SU-DHL-6 (cell line): ENCODE results near the gene CYP26B1.

Experiments
- H2AFZ ChIP-seq: fragments of 200-600 bp; sonication (generic); 2 replicates; pipeline ENCODE4 v1.6.1; 2014; ENCODE audit warnings: low read depth, mild to moderate bottlenecking, moderate library complexity, mixed read lengths, antibody characterized with exemption, low read length; ENCODE audit not compliant: severe bottlenecking
- H3F3A ChIP-seq: fragments of 200-600 bp; shearing (Covaris generic); 2 replicates; pipeline ENCODE4 v1.6.0; 2016; ENCODE audit warnings: antibody characterized with exemption, mild to moderate bottlenecking; ENCODE audit not compliant: insufficient read depth
- H3K27ac ChIP-seq: fragments of 200-600 bp; sonication (generic); 2 replicates; pipeline ENCODE4 v1.5.1; 2016; ENCODE audit warnings: low read depth, mild to moderate bottlenecking, low read length, moderate library complexity, mixed read lengths
- H3K27me3 ChIP-seq: fragments of 200-600 bp; sonication (generic), shearing (Covaris generic); 2 replicates; pipeline ENCODE4 v1.6.0; 2014; ENCODE audit warnings: mild to moderate bottlenecking, low read length
- H3K36me3 ChIP-seq: fragments of 200-600 bp; sonication (generic); 2 replicates; pipeline ENCODE4 v1.6.1; 2014; ENCODE audit warnings: mild to moderate bottlenecking, low read length, mixed read lengths
- H3K4me2 ChIP-seq: fragments of 300-600, 200-600 bp; shearing (Covaris generic), sonication (generic); 2 replicates; pipeline ENCODE4 v1.6.0; 2014; ENCODE audit warnings: low read length, low read depth, mild to moderate bottlenecking; ENCODE audit not compliant: poor library complexity, severe bottlenecking
- H3K4me3 ChIP-seq: fragments of 200-600 bp; sonication (generic); 2 replicates; pipeline ENCODE4 v1.5.1; 2014; ENCODE audit warnings: antibody characterized with exemption, low read length, mild to moderate bottlenecking, mixed read lengths; ENCODE audit not compliant: insufficient read depth, poor library complexity, severe bottlenecking
- H3K79me2 ChIP-seq: fragments of 200-600 bp; sonication (generic); 2 replicates; pipeline ENCODE4 v1.6.1; 2014; ENCODE audit warnings: mild to moderate bottlenecking, low read length, moderate library complexity; ENCODE audit not compliant: insufficient read depth
- H3K9ac ChIP-seq: fragments of 200-600 bp; sonication (generic); 2 replicates; pipeline ENCODE4 v1.7.0; 2014; ENCODE audit warnings: mild to moderate bottlenecking, low read length
- H3K9me2 ChIP-seq: fragments of 200-600 bp; sonication (generic); replicated peaks from 2 replicates; pipeline ENCODE4 v1.6.1; 2014; ENCODE audit warnings: low read length; ENCODE audit not compliant: insufficient read depth
- H3K9me3 ChIP-seq: fragments of 200-600 bp; sonication (generic); 2 replicates; pipeline ENCODE4 v1.6.1; 2014; ENCODE audit warnings: low read length, mixed read lengths; ENCODE audit not compliant: insufficient read depth
- H4K20me1 ChIP-seq: fragments of 200-600 bp; sonication (generic); 2 replicates; pipeline ENCODE4 v1.6.1; 2014; ENCODE audit warnings: low read depth, mild to moderate bottlenecking, antibody characterized with exemption, low read length, moderate library complexity, mixed read lengths
- EZH2phosphoT487 ChIP-seq: fragments of 200-600 bp; sonication (generic), shearing (Covaris generic); conservative IDR thresholded peaks from 2 replicates; pipeline ENCODE4 v1.6.1; 2018; ENCODE audit warnings: mild to moderate bottlenecking, antibody characterized with exemption, low read length, moderate library complexity, mixed read lengths
- TF ChIP-seq, protein P1 (sequence below): fragments of 200-600 bp; sonication (generic); IDR thresholded peaks from one replicate; pipeline ENCODE4 v1.5.1; 2017; ENCODE audit warnings: antibody characterized with exemption, mild to moderate bottlenecking, low read length, moderate library complexity; ENCODE audit not compliant: insufficient read depth, poor library complexity, severe bottlenecking

The CYP26B1 gene

DNA sequence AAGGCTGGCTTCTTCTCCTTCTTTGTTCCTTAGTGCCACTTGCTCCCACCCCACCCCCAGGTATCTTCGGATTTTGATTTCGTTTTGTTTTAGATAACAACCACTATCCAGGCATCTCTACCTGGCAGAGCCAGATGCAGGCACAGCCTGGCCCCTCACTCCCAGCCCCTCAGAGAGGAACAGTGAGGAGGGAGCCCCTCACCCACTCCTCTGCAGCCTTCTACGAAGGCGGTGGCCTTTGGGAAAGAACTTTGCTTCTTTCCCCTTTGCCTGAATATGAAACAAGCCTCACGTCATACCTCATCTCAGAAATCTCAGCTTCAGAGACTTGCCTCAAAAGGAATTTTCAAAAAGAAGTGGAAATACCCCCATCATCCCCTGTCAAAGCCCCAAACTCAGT is 6.3 kb upstream of the CYP26B1 start:
- Histone ChIP-seq H3K27me3 (no peaks in the 10 kb centered on the region), H3K9me2 (no peaks in the 10 kb centered on the region), H3K36me3 (no peaks in the 10 kb centered on the region), H3K79me2 (no peaks in the 10 kb centered on the region), H3K9me3 (no peaks in the 10 kb centered on the region), H3F3A (no peaks in the 10 kb centered on the region), H3K9ac (no peak overlapping the region), H4K20me1 (no peaks in the 10 kb centered on the region), H3K4me3 (no peak overlapping the region), H3K27ac (no peak overlapping the region), H2AFZ (no peak overlapping the region), H3K4me2 (no peak overlapping the region)
- TF ChIP-seq, protein P1, sequence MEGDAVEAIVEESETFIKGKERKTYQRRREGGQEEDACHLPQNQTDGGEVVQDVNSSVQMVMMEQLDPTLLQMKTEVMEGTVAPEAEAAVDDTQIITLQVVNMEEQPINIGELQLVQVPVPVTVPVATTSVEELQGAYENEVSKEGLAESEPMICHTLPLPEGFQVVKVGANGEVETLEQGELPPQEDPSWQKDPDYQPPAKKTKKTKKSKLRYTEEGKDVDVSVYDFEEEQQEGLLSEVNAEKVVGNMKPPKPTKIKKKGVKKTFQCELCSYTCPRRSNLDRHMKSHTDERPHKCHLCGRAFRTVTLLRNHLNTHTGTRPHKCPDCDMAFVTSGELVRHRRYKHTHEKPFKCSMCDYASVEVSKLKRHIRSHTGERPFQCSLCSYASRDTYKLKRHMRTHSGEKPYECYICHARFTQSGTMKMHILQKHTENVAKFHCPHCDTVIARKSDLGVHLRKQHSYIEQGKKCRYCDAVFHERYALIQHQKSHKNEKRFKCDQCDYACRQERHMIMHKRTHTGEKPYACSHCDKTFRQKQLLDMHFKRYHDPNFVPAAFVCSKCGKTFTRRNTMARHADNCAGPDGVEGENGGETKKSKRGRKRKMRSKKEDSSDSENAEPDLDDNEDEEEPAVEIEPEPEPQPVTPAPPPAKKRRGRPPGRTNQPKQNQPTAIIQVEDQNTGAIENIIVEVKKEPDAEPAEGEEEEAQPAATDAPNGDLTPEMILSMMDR: no peak
- no peak for TF ChIP-seq EZH2phosphoT487

DNA sequence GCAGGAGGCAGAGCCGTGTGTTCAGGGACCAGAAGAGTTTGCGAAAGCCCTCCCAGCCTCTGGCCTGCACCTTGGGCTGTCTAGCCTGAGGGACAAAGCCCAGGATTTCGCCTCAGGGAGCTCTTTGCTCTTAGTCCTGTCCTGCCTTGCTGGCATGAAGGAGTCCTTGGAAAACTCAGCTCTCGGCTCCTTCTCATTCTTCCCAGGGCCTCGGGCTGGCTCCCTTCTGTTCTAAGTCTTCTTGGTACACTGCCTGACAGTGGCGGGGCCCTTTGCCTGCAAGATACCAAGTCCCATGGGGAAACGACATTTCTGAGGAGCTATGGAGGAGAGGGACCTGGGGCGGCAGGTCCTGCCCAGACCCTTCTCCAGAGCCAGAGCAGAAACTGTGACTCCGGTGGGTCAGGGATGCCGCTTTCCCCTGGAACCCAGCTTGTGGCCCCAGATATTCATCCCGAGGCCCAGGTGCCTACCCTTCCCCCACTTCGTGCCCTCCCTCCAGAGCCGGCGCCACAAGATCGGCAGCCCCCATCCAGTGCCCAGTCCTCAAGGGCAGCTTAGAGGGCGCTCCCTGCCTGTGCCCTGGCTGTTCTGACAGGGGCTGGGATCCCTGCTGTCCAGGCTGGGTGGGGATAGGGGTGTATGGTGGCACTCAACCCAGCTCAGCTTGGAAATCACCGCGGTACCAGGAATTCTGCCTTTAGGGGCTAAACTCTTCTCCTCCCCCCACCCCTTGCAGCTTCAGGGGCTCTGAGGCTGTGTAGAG is 5.5 kb upstream of the CYP26B1 start:
- TF ChIP-seq EZH2phosphoT487: no peak
- TF ChIP-seq, protein P1: no peak

DNA sequence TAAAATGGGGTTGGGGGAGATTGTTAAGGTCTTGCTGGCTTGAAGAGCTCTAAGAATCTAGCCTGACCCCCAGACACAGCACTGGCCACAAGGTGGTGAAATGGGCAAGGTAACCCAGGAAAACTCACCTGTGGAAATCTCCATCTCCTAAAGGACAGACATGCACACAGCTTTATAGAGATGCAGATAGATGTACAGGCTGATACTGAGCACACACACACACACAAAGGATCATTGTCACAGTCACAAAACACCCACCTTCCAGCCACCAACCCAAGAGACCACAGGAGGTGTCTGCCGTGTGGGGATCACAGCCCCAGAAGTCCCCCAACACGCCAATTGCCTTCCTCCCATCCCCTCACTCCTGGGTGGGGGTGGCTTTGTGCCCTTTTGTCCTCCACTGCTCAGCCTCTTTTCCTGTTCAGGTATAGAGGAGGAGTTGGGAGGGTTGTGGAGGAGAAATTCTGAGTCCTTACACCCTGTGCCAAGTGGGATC is 3.2 kb upstream of the CYP26B1 start:
- H3K4me3 ChIP-seq: no peak overlapping the region
- H2AFZ ChIP-seq: no peak overlapping the region
- H3K9ac ChIP-seq: no peak overlapping the region
- no peaks in the 10 kb centered on the region for H3K36me3 ChIP-seq
- H3K9me2 ChIP-seq: no peaks in the 10 kb centered on the region
- H3K27me3 ChIP-seq: no peaks in the 10 kb centered on the region
- H3K4me2 ChIP-seq: no peak overlapping the region
- H3K79me2 ChIP-seq: no peaks in the 10 kb centered on the region
- H3K9me3 ChIP-seq: no peaks in the 10 kb centered on the region
- H3K27ac ChIP-seq: no peak overlapping the region
- H3F3A ChIP-seq: no peaks in the 10 kb centered on the region
- H4K20me1 ChIP-seq: no peaks in the 10 kb centered on the region
- TF ChIP-seq EZH2phosphoT487: no peak
- TF ChIP-seq, protein P1: no peak

More for the DNA sequence above, 5.5 kb upstream of the CYP26B1 start:
- no peak overlapping the region for H3K4me3 ChIP-seq
- H3K27ac ChIP-seq: no peak overlapping the region
- no peak overlapping the region for H2AFZ ChIP-seq
- H3K9ac ChIP-seq: no peak overlapping the region
- H4K20me1 ChIP-seq: no peaks in the 10 kb centered on the region
- H3F3A ChIP-seq: no peaks in the 10 kb centered on the region
- no peaks in the 10 kb centered on the region for H3K27me3 ChIP-seq
- H3K36me3 ChIP-seq: no peaks in the 10 kb centered on the region
- no peaks in the 10 kb centered on the region for H3K79me2 ChIP-seq
- H3K4me2 ChIP-seq: no peak overlapping the region
- H3K9me3 ChIP-seq: no peaks in the 10 kb centered on the region
- no peaks in the 10 kb centered on the region for H3K9me2 ChIP-seq
